H9 (cell line): Measurements from ENCODE around the gene DAPK2. TPM values are rescaled to one million over a fixed set of nuclear protein-coding genes. Genes with fewer than 3 reads are reported as not detected.

Source experiments
- DNase-seq: peaks from one replicate; pipeline ENCODE4 v3.0.0-alpha.2; 2017
- H2AFZ ChIP-seq: one replicate; pipeline ENCODE4 v1.6.1; 2013; ENCODE audit warnings: mild to moderate bottlenecking, low read length, control low read depth, moderate library complexity
- H2AK5ac ChIP-seq: 2 replicates; pipeline ENCODE4 v1.6.1; 2013; ENCODE audit warnings: low read length, control low read depth, mixed read lengths; ENCODE audit not compliant: insufficient read length
- H2BK120ac ChIP-seq: one replicate; pipeline ENCODE4 v1.6.1; 2013; ENCODE audit warnings: low read depth, mild to moderate bottlenecking, low read length, control low read depth, inconsistent platforms; ENCODE audit not compliant: poor library complexity, severe bottlenecking
- H2BK12ac ChIP-seq: 2 replicates; pipeline ENCODE4 v1.6.1; 2013; ENCODE audit warnings: low read length, control low read depth, mixed read lengths, low read depth; ENCODE audit not compliant: insufficient read length
- H2BK15ac ChIP-seq: 2 replicates; pipeline ENCODE4 v1.6.1; 2013; ENCODE audit warnings: low read depth, low read length, control low read depth
- H2BK20ac ChIP-seq: one replicate; pipeline ENCODE4 v1.6.1; 2013; ENCODE audit warnings: low read depth, mild to moderate bottlenecking, low read length, control low read depth, inconsistent platforms; ENCODE audit not compliant: poor library complexity, severe bottlenecking
- H2BK5ac ChIP-seq: 2 replicates; pipeline ENCODE4 v1.6.1; 2013; ENCODE audit warnings: low read length, control low read depth, mixed read lengths; ENCODE audit not compliant: insufficient read length
- H3K14ac ChIP-seq: 2 replicates; pipeline ENCODE4 v1.6.1; 2013; ENCODE audit warnings: low read length, control low read depth; ENCODE audit not compliant: insufficient read depth
- H3K18ac ChIP-seq: 2 replicates; pipeline ENCODE4 v1.6.1; 2013; ENCODE audit warnings: low read depth, mild to moderate bottlenecking, mixed read lengths, low read length, control low read depth; ENCODE audit not compliant: insufficient read length
- H3K23ac ChIP-seq: 2 replicates; pipeline ENCODE4 v1.6.1; 2013; ENCODE audit warnings: low read length, control low read depth, mixed read lengths, low read depth; ENCODE audit not compliant: insufficient read length
- H3K23me2 ChIP-seq: 2 replicates; pipeline ENCODE4 v1.6.1; 2013; ENCODE audit warnings: low read depth, mild to moderate bottlenecking, mixed read lengths, low read length, control low read depth; ENCODE audit not compliant: insufficient read length, poor library complexity, severe bottlenecking
- H3K27ac ChIP-seq: 2 replicates; pipeline ENCODE4 v1.5.1; 2013; ENCODE audit warnings: low read length, control low read depth, mixed read lengths, low read depth; ENCODE audit not compliant: insufficient read length
- H3K27me3 ChIP-seq: 2 replicates; pipeline ENCODE4 v1.6.1; 2013; ENCODE audit warnings: low read length, control low read depth, inconsistent platforms; ENCODE audit not compliant: insufficient read depth
- H3K4ac ChIP-seq: 2 replicates; pipeline ENCODE4 v1.6.1; 2013; ENCODE audit warnings: low read depth, mild to moderate bottlenecking, control low read depth, inconsistent platforms, low read length, moderate library complexity
- H3K4me1 ChIP-seq: 2 replicates; pipeline ENCODE4 v1.6.1; 2013; ENCODE audit warnings: low read length, control low read depth, inconsistent platforms; ENCODE audit not compliant: insufficient read depth
- H3K4me2 ChIP-seq: 2 replicates; pipeline ENCODE4 v1.6.1; 2013; ENCODE audit warnings: low read length, control low read depth, mixed read lengths; ENCODE audit not compliant: insufficient read length, insufficient read depth
- H3K56ac ChIP-seq: 2 replicates; pipeline ENCODE4 v1.6.1; 2013; ENCODE audit warnings: low read depth, mild to moderate bottlenecking, mixed read lengths, low read length, control low read depth; ENCODE audit not compliant: insufficient read length
- H3K79me1 ChIP-seq: 2 replicates; pipeline ENCODE4 v1.6.1; 2013; ENCODE audit warnings: low read depth, mild to moderate bottlenecking, moderate library complexity, low read length, control low read depth, inconsistent platforms; ENCODE audit not compliant: insufficient read depth, poor library complexity, severe bottlenecking
- H3K79me2 ChIP-seq: 2 replicates; pipeline ENCODE4 v1.6.1; 2013; ENCODE audit warnings: low read length, control low read depth, inconsistent platforms; ENCODE audit not compliant: insufficient read depth
- H3K9ac ChIP-seq: 2 replicates; pipeline ENCODE4 v1.6.1; 2013; ENCODE audit warnings: low read length, control low read depth, mixed read lengths; ENCODE audit not compliant: insufficient read length; ENCODE audit errors: extremely low read depth
- H3K9me3 ChIP-seq: one replicate; pipeline ENCODE4 v1.6.1; 2013; ENCODE audit warnings: low read depth, low read length, inconsistent platforms; ENCODE audit not compliant: control insufficient read depth
- H3T11ph ChIP-seq: one replicate; pipeline ENCODE4 v1.6.1; 2013; ENCODE audit warnings: mild to moderate bottlenecking, low read length, control low read depth, inconsistent platforms
- H4K20me1 ChIP-seq: one replicate; pipeline ENCODE4 v1.6.1; 2013; ENCODE audit not compliant: control insufficient read depth, insufficient read length, insufficient read depth
- H4K5ac ChIP-seq: 2 replicates; pipeline ENCODE4 v1.6.1; 2013; ENCODE audit warnings: low read depth, mild to moderate bottlenecking, mixed read lengths, low read length, control low read depth; ENCODE audit not compliant: insufficient read length
- H4K8ac ChIP-seq: replicated peaks from 2 replicates; pipeline ENCODE4 v1.6.1; 2013; ENCODE audit warnings: low read length, control low read depth, mixed read lengths, low read depth; ENCODE audit not compliant: insufficient read length
- H4K91ac ChIP-seq: 2 replicates; pipeline ENCODE4 v1.6.1; 2013; ENCODE audit warnings: low read depth, mild to moderate bottlenecking, moderate library complexity, mixed read lengths, low read length, control low read depth; ENCODE audit not compliant: insufficient read length
- H3K27ac Mint-ChIP-seq, 3 experiments: 2 replicates in 2 of 3; 3 replicates in 1 of 3; pipeline ENCODE4 v1.8.0; 2020 to 2021; ENCODE audit warnings: mixed read lengths in 3 of 3, mild to moderate bottlenecking in 1 of 3, moderate library complexity in 1 of 3
- H3K27me3 Mint-ChIP-seq: 2 replicates; pipeline ENCODE4 v1.8.0; 2021; ENCODE audit warnings: low read depth, mild to moderate bottlenecking, moderate library complexity, mixed read lengths
- H3K36me3 Mint-ChIP-seq, 3 experiments: 2 replicates in 2 of 3; 3 replicates in 1 of 3; pipeline ENCODE4 v1.8.0; 2020 to 2021; ENCODE audit warnings: low read depth in 3 of 3, mixed read lengths in 3 of 3; ENCODE audit not compliant: insufficient read depth in 1 of 3
- H3K4me1 Mint-ChIP-seq, 2 experiments: 2 replicates each; pipeline ENCODE4 v1.8.0; 2020; ENCODE audit warnings: mixed read lengths in 2 of 2
- H3K4me3 Mint-ChIP-seq, 2 experiments: 2 replicates in 1 of 2; 3 replicates in 1 of 2; pipeline ENCODE4 v1.8.0; 2020 to 2021; ENCODE audit warnings: mild to moderate bottlenecking in 2 of 2, mixed read lengths in 2 of 2, moderate library complexity in 1 of 2
- H3K9me3 Mint-ChIP-seq, 2 experiments: 2 replicates in 1 of 2; 3 replicates in 1 of 2; pipeline ENCODE4 v1.8.0; 2020; ENCODE audit warnings: mild to moderate bottlenecking in 2 of 2, mixed read lengths in 2 of 2, moderate library complexity in 1 of 2
- CTCF ChIP-seq: fragments of 200-600 bp; sonication (generic); conservative IDR thresholded peaks from 3 replicates; pipeline ENCODE4 v1.8.0; 2021; ENCODE audit warnings: antibody characterized with exemption, mild to moderate bottlenecking
- WGBS: extraction: QIAGEN DNeasy Blood & Tissue Kit; methylation state at CpG from one replicate; pipeline ENCODE4 v1.1.7; 2013; ENCODE audit warnings: missing lambda C conversion rate, low lambda C conversion rate, mixed read lengths; ENCODE audit not compliant: insufficient read length; ENCODE audit errors: extremely low coverage; 5-methylcytosine and 5-hydroxymethylcytosine counted together
- total RNA-seq: library from RNA; stranded (reverse); gene quantifications from 2 replicates; pipeline ENCODE4 v1.2.1, GENCODE V29; 2021

The DAPK2 gene
- total RNA-seq, 1 experiment from 2014 or later = 3.5 TPM

- H3K4me1 Mint-ChIP-seq = peaks cover 7 to 9% of the 10 kb centered on the region in 2 experiments
- no peak overlapping the region for H3K4me3 Mint-ChIP-seq
- no peak overlapping the region for H3K4ac ChIP-seq
- no peaks in the 10 kb centered on the region for H3K79me1 ChIP-seq
- H2AK5ac ChIP-seq = no peak overlapping the region
- H3K14ac ChIP-seq = no peak overlapping the region
- no peaks in the 10 kb centered on the region for H3K79me2 ChIP-seq
- H4K8ac ChIP-seq = no peak overlapping the region
- H2BK20ac ChIP-seq = no peak overlapping the region
- DNase-seq = no peak
- no peak for TF ChIP-seq CTCF
- no peaks in the 10 kb centered on the region for H4K20me1 ChIP-seq
- H2BK120ac ChIP-seq = no peak overlapping the region
- H3K9ac ChIP-seq = no peak overlapping the region
- no peak overlapping the region for H3T11ph ChIP-seq
- H3K27ac ChIP-seq = no peak overlapping the region
- no peaks in the 10 kb centered on the region for H3K9me3 Mint-ChIP-seq
- no peak overlapping the region for H4K91ac ChIP-seq
- H2AFZ ChIP-seq = no peak overlapping the region
- H3K23ac ChIP-seq = no peak overlapping the region
- H3K56ac ChIP-seq = no peak overlapping the region
- no peak overlapping the region for H3K4me2 ChIP-seq
- H4K5ac ChIP-seq = no peak overlapping the region
- H3K27me3 Mint-ChIP-seq = peaks cover 2% of the 10 kb centered on the region
- no peaks in the 10 kb centered on the region for H3K23me2 ChIP-seq
- no peaks in the 10 kb centered on the region for H3K36me3 Mint-ChIP-seq
- H3K9me3 ChIP-seq = no peaks in the 10 kb centered on the region
- H3K18ac ChIP-seq = no peak overlapping the region
- no peaks in the 10 kb centered on the region for H3K4me1 ChIP-seq
- no peaks in the 10 kb centered on the region; the same call in 1 of the 2 replicates for H3K27me3 ChIP-seq
- no peak overlapping the region for H3K27ac Mint-ChIP-seq
- H2BK12ac ChIP-seq = no peak overlapping the region
- no peak overlapping the region for H2BK15ac ChIP-seq
- H2BK5ac ChIP-seq = no peak overlapping the region
- WGBS = no CpG with 5 or more reads among the region's 3 CpGs
These were observed 54.6 kb downstream of the DAPK2 start for GRCh38 chr15:63991706-63992105.
